DMS53 treated with DMSO at 0.1 percent for 48 hours (cell line): Measurements from ENCODE around the gene PHLDB2.

Source experiments
- DNase-seq: peaks from one replicate; lab custom pipeline; 2025; ENCODE audit not compliant: unreplicated experiment; lab: John Stamatoyannopoulos, UW

PHLDB2 gene

DNA sequence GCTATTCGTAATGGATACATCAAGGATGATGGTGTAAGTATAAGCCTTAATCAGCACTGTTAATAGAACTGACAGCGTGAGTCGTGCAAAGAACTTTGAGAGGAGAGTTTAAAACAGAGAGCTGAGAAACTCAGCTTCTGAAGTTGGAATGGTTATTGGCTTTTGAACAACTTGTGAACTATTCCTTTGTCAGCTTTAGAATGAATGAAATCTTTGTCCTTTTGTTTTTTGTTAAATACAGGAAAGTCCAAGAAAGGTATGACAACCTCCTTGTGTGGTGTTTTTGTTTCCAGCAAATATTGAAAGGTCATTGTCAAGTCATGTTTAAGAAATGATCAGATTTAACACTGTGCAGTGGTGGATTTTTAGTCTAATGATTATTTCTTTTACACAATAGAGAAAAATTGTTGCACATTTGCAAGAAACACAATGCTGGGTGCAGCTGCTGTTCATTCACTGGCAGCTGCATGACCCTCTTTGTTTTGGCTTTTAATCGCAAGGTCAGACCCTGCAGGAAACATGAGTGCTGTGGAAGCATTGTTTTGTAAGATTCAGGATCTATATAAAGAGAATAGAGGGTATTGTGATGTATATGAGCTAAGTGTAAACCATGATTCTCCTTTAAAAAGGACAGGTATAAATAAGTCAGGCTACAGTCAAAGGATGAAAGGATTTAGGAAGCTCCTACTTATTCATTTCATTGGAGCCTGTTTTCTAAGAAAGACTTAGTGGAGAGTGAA is 98.1 kb downstream of the PHLDB2 start:
- DNase-seq, result no peak

DNA sequence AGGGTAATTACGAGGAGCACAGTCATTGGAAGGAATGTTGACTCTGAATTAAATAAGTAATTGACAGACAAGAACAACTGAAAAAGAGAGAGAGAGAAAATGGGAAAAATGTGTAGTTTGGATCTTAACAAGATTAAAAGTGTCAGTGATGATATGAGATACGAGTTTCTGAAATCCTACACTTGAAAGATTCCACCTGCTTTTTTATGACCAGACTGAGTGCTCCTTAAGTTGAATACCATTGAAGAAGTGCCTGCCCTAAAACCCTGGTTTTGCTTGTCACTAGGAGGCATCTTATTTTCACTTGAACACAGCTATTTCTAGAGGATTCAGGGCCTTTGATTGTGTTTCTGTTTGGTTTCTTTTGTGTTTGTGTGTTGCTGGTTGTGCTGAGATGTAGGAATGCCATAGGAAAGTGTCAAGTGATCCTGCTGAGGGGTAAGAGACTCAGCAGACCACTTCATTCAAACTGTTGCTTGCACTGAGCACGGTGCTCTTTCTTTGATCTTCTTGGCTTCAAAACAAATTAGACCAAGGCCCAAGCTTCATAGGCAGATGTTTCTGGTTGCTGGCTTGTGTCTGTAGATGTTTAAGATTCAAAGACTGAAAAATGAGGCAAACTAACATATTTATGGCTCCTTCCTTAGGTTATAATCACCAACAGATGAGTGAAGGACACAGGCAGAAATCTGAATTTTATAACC is 102.5 kb downstream of the PHLDB2 start:
- no peak for DNase-seq

DNA sequence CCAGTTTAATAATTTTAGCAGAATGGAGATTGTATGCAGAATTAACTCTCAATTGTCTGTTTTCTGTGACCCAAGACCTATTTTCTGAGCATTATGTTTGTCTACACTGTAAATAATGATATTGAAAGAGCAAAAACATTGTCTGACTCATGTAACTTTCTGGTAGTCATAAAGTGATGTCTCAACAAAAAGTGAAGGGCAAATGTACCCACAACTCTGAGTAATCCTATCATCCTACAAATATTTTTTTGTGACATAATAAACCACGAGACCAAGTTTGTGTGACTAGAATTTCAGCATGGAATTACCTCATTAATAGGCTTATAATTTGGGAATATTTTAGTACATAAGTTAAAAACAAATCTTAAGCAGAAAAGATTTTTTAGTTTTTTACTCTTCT is 104.4 kb downstream of the PHLDB2 start:
- DNase-seq, result no peak

DNA sequence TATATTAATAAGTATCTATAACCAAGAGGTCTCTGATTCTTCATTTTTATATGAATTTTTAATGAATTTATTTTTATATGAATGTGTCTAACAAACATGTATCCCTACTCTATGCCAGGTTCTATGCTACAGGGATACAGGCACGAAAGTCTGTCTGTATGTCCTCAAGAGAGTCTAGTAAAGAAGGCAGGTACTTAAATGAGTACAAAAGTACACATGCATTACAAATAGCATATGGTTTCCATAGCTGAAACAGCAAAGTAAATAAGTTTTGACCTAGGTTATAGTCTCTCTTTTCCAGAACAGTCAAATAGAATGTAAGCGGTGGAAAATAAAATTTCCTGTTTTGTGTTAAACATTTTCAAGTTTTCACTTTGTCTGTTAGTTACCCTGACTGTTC is 106.4 kb downstream of the PHLDB2 start:
- no peak for DNase-seq

DNA sequence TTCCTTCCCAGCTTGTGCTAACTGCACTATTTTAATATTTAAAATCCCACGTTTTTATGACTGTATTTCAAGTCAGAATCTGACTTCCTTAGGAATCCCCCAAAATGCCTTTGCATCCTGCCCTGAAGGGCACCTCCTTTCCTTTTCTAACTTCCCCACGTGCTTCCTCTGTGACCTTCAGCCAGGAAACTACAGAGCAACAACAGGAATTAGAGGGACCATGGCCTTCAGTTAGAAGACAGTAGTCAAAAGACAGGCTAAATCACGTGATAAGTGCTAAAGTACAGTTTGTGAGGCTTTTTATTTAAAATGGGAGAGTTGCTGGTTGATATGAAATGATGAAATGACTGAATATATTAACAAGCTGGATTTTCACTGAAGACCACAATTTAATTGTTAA is 108.0 kb downstream of the PHLDB2 start:
- no peak for DNase-seq

DNA sequence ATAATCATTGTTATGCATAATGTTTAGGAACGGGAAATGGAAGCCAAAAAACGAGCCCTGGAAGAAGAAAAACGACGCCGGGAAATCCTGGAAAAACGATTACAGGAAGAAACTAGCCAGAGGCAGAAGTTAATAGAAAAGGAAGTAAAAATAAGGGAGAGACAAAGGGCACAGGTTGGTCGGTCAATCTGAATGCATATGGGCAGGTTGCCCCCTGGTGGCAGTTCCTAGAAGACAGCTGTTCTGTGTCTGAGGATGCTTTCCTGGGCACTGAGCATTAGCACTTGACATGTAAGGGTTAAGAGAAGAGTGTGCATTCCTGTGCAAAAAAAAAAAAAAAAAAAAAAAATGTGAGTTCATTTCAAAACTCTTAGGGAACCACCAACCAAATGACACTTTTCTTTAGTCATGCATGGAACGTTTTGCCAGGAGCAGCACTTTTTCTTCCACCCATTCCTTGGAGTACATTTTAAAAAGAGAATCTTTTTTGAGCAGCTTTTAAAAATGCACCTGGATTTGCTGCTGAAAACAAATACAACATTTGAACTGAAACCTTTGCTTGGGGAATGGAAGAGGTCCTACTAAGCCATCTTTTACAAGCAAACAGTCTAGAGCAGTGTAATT is 108.7 kb downstream of the PHLDB2 start:
- DNase-seq, result peak; percentile 74

DNA sequence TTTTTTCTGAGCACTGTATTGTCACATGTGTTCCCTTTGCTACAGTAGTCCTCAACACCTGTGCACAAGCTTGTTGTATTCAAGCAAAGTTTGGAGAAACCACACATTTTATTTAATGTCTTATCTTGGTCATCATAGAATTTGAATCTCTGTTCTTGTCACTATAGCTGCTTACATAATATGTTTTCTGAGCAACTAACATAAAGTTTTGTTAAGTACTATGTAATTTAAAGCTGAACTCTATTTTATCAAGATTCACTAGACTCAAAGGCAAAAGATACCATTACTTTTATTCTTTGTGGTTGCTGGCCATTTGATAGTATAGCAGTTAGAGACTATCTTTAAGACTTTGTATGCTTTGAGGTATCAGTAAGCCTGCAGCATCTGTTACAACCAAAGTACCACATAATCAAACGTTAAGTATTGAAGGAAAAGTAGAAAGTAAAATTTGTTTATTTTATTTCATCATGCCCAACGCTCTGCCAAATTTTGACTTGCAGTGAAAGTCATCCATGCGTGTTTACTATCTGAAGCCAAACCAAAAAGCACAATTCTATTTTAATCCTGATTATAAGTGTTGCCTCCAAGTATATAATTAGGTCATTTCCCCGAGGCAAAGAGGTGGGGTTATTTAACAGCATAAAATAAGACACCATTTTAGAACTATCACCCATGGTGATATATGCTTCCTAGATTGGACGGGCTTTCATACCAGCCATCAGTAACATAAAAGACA is 109.4 kb downstream of the PHLDB2 start:
- DNase-seq, result no peak

DNA sequence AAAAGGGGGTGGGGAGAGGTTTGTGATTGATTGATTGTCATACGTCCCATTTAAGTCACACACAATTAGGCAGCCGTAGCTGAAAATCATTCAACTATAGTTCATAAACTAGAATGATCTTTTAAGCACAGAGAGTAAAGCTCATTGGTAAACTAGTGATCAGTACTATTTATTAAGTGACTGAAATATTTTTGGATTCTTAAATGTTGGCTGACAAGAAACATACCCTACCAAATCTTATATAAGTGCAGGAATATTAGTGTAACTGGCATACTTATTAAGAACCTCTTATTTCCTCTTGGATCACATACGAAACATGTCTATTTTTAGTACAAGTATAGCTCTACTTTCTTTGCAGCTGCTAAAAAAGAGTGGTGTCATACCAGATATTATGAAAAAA is 111.3 kb downstream of the PHLDB2 start:
- DNase-seq, result no peak

DNA sequence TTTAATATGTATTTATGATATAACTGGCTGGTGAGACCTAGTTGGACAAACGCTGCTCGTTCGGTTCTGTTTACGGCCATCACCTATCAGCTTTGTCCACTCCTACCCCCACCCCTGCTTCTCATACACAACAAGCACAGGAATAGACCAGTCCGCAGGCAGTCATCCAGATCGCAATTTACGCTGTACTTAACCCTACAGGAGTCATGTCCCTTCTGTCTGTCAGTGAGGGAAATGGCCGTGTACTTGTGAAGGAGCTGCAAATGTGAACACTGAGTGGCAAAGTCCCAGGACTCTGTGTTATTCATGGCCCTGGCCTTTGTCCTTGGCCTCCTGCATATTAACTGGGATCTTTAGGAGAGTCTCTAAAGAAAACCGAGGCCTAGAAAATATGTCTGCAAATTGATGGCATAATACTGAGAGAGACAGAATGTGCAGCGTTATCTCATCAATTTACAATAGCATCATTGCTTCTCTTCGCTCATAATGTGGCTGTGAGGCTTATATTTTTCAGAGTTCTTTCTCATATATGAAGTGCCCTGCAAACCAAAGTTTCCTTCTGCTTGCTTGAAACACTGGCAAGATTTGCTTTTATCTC is 112.6 kb downstream of the PHLDB2 start:
- DNase-seq, result no peak

DNA sequence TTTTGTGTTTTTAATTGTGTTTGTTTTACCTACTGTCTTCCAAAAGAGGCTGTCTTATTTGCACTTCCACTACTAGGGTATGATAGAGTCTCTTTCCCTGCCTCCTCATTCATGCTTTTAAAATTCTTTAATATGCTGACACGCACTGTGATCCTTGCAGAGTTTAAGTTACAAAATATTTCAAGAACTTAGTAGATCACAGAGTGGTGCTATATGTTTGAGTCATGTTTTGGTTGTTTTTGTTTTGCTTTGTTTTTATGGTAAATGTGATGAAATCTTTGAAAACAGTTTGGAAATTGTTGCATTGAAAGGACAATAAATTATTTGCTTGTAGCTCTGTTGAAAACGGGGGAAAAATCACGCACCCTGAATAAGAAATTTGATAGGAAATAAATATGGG is 113.8 kb downstream of the PHLDB2 start:
- DNase-seq, result no peak

DNA sequence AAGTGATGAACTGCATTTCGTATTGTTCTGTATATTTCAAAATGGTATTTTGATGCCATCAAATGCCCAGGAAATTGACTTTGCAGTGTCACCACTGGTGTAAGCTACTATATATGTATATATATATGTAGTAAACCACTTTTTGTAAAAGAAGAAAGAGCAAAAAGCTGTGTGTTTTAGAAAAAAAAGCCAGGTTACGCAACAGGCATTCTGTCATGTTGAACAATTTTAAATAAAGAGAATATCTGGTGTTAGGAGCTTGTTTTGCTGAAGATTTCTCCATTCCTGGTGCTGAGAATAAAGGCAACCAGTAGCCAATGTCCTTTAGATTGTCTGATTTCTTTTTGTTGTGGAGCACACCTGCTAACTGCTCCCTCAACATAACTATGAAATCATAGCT is 116.1 kb downstream of the PHLDB2 start:
- DNase-seq, result no peak

DNA sequence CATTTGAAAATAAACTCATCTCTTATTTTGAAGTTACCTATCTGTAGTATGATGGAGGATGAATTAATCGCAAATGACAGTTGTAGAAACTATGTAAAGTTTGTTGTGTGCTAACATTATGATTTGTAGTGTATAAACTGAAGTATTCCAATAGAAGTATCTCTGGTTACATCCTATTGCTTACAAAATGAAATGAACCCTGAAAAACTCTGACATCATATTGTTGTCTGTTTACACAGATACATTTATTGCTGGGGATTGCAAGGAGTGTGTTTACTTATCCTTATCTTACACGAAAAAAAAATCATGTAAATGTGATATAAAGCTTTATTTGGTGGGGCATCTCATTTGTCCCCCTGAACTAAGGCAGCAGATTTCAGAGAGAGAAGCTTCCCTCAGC is 117.2 kb downstream of the PHLDB2 start:
- peak; percentile 72 for DNase-seq

DNA sequence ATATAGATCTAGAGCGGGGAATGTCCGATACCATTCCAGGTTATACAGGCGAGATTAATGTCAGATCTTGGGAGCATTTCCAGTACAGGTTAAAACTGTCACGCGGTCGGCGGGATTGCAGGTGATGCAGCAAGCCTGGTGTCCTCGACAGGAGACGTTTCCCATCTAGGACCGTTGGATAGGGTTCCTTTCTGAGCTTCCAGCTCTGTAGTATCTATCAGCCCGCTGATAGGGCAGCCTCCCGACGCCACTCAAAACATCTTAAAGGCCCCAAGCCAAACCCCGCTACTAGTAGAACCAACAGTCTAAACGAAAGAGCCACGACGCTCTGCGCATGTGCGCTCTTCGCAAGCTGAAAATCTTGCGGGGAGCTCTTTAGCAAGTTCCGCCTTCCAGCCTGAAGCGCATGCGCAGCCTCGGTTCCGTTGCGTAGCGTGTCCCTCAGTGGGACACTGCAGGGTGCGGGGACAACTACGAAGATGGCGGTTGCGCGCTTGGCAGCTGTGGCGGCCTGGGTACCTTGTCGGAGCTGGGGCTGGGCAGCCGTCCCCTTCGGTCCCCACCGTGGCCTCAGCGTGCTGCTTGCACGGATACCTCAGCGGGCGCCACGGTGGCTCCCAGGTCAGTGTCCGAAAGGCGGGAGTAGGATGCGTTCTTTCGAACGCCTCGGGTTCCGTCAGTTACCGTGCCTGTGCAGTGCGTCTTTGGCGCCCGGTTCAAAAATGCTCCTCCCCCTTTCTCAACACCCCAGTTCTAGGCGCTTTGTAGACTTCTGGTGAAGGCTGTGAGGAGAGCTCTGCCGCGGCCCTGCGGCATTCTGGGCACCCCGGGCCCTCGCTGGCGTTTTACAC is 119.7 kb downstream of the PHLDB2 start, which contains the start of gene ABHD10:
Gene ABHD10, plus strand, starts transcription at position 444 of the 851 bp plus-strand sequence. Its CDS starts 36 bp downstream, at position 480.
- peak; percentile 89 for DNase-seq

DNA sequence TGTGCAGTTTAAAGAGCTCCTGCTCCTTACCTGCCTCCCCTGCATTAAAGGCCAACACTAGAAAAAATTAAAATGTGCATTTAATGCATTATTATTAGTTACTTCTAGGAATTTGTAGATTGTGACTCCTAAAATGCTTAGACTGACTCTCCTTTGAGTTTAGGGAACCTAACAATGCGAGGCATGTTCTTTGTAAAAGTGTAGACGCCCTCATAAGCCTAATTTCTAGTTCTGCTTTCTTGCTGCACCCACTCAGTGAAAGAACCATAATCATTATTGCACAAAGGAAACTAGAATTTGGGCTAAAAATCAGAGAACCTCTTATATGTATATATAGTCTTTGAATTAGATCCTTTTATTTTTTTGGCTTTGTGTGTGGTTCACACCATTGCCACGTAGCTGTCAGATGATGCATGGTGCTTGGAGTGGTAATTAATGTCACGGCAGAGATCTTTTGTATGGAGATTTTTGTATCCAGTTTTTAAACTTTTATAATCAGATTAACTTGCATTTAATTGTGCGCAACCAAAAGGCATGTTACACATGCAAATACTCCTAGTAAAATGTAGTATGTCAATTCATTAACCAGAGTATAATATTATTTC is 120.5 kb downstream of the PHLDB2 start:
- DNase-seq, result no peak

DNA sequence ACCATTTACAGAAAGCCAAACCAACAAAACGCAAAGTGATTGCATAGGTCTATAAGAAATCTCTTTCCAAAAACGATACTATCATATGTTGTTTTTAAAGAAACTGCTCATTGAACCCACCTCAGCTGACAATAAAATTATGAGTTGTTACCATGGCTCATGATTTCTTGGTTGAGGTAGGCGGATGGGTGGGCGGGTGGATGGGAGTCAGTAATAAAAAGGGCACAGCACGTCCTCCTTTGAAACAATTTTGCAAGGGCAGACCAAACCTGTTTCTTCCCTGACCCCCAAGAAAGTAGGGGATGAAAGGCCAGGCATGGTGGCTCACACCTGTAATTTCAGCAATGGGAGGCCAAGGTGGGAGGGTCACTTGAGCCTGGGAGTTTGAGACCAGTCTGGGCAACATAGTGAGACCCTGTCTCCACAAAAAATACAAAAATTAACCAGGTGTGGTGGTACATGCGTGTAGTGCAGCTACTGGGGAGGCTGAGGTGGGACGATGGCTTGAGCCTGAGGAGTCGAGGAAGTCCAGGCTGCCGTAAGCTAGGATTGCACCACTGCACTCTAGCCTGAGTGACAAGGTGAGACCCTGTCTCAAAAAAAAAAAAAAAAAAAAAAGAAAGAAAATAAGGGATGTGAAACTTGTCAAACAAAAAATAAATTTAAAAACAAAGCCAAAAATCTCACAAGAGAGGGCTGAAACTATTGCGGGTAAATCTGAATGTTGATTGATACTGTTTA is 121.8 kb downstream of the PHLDB2 start:
- DNase-seq, result no peak

DNA sequence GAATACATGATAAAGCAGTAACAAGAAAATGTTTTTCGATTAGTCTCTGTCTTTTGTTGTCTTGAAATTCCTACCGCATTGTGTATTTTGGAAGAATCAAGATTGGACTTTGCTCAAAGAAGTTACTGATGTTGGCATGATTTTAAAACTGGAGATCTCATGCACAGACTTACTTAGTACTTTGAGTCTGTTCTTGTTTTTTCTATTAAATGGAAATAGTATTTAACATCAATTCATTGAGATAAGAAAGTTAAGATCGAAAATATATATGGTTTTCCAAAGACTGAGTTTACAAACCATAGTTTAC is 122.3 kb downstream of the PHLDB2 start:
- no peak for DNase-seq

DNA sequence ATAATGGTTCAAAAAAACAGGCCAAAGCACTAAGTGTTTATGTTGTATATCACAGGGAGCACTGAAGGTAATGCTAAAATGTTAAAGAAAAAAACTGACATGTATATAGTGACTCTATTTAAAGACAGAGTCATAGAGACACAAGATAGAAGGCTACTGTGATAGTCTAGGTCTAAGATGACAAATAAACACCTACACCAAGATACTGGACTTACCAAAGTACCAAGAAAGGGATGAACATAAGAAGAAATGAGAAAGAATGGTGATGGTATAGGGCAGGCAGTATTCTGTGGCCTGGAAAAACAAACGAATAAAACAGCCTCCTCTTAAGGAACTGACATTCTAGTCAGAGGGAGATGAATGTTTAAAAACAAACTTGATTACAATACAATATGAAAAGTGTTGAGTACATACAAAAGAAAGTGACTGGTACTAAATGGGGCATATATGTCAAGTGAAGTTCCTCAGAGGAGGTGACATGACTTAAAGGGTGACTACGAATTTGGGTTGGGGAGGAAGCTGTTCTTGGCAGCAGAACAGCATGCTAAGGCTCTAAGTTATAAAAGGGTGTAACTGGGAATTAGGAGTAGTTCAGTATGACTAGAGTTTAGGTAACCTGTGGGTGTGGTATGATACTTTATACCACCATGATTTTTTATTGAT is 125.7 kb downstream of the PHLDB2 start:
- no peak for DNase-seq

DNA sequence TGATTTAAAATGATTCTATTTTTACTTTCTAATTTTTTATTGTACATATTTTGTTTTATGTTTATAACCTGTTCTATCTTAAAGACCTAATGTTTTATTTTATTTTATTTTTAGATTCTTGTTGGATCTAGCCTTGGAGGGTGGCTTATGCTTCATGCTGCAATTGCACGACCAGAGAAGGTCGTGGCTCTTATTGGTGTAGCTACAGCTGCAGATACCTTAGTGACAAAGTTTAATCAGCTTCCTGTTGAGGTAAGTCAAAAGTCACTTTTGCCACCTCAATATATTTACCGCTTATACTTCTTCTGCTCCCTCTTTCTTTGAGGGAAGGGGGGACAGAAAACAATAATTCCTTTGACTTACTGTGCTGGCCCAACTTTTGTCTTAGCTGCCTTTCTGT is 127.7 kb downstream of the PHLDB2 start:
- no peak for DNase-seq
